HL-60/S4 (cell line): ENCODE data around the gene SNW1.
"Not testable (repeated sequence)": the region's sequence is repeated elsewhere in the genome, so short reads cannot be mapped to it uniquely, and the experiment has no call there.

Experiments used
- in situ Hi-C: fragments of 300-500 bp; cut with MboI; formaldehyde crosslinking; loops from 2 replicates; pipeline ENCODE4 v1.14.3; 2022; ENCODE audit warnings: low sequenced_read_pairs

Gene SNW1

GRCh38 chr14:77760381-77761204, at the start of gene SNW1:
Gene SNW1 (minus strand): TSS chr14:77761156. CDS start chr14:77761127, 29 bp downstream.
- in situ Hi-C loops, result no loop called here

- in situ Hi-C loops, result no loop called here
Observed at GRCh38 chr14:77809011-77809410, 48.1 kb upstream of the SNW1 start.

GRCh38 chr14:77808250-77808649, 47.3 kb upstream of the SNW1 start:
- in situ Hi-C loops, result no loop called here

- in situ Hi-C loops, result no loop called here
Observed at GRCh38 chr14:77805706-77806105, 44.8 kb upstream of the SNW1 start.

- in situ Hi-C loops, result no loop called here
Observed at GRCh38 chr14:77804592-77804991, 43.6 kb upstream of the SNW1 start.

GRCh38 chr14:77800814-77801213, 39.9 kb upstream of the SNW1 start:
- in situ Hi-C loops, result no loop called here

- in situ Hi-C loops, result no loop called here
Observed at GRCh38 chr14:77799863-77800730, 39.1 kb upstream of the SNW1 start, which contains the start of gene ADCK1. Gene ADCK1 (plus strand): TSS chr14:77800109. CDS start chr14:77818979, 18,870 bp downstream.

GRCh38 chr14:77799456-77799855, 38.5 kb upstream of the SNW1 start:
- in situ Hi-C loops, result not testable (repeated sequence)

GRCh38 chr14:77794357-77794756, 33.4 kb upstream of the SNW1 start:
- in situ Hi-C loops, result no loop called here

- in situ Hi-C loops, result not testable (repeated sequence)
Observed at GRCh38 chr14:77793255-77793654, 32.3 kb upstream of the SNW1 start.

GRCh38 chr14:77791225-77791600, 30.3 kb upstream of the SNW1 start:
- in situ Hi-C loops, result no loop called here

- in situ Hi-C loops, result no loop called here
Observed at GRCh38 chr14:77790566-77791224, 29.7 kb upstream of the SNW1 start.

GRCh38 chr14:77786148-77786547, 25.2 kb upstream of the SNW1 start:
- in situ Hi-C loops, result no loop called here

GRCh38 chr14:77782202-77782601, 21.2 kb upstream of the SNW1 start:
- in situ Hi-C loops, result no loop called here

GRCh38 chr14:77773966-77774365, 13.0 kb upstream of the SNW1 start:
- in situ Hi-C loops, result not testable (repeated sequence)

- in situ Hi-C loops, result not testable (repeated sequence)
Observed at GRCh38 chr14:77768442-77769069, 7.6 kb upstream of the SNW1 start.

GRCh38 chr14:77763978-77764377, 3.0 kb upstream of the SNW1 start:
- in situ Hi-C loops, result no loop called here

GRCh38 chr14:77763316-77763715, 2.4 kb upstream of the SNW1 start:
- in situ Hi-C loops, result no loop called here

GRCh38 chr14:77761205-77761931, 412 bp upstream of the SNW1 start:
- in situ Hi-C loops, result no loop called here
